GM20000 (cell line): Measurements from ENCODE around the gene GRIK5.

Source experiments
- DNase-seq: peaks from one replicate; pipeline ENCODE4 v3.0.0; 2012; ENCODE audit warnings: low spot score
- TF ChIP-seq, protein P1 (sequence below): IDR thresholded peaks from 2 replicates; pipeline ENCODE4 v1.5.1; 2012; ENCODE audit warnings: mild to moderate bottlenecking, control low read depth; ENCODE audit errors: extremely low read depth, missing control alignments

The GRIK5 gene

DNA sequence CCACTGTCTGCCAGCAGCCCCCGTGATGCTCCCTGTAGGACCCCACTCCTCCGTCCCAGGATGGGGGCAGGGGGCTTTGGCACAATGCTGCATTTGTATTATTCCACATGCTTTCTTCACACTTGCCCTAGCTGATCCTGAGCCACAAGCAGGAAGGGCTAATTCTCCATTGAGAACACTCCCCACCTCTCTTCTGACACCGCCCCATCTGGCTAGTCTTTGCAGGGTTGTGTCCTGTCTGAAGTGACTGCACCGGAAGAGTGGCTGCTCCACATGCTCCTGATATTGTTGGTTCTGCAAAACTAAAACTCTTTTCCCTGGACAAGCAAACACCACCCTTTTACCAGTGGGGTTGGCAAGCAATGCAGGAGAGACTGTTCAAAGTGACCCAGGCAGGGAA is 23.9 kb upstream of the GRIK5 start:
- TF ChIP-seq, protein P1, sequence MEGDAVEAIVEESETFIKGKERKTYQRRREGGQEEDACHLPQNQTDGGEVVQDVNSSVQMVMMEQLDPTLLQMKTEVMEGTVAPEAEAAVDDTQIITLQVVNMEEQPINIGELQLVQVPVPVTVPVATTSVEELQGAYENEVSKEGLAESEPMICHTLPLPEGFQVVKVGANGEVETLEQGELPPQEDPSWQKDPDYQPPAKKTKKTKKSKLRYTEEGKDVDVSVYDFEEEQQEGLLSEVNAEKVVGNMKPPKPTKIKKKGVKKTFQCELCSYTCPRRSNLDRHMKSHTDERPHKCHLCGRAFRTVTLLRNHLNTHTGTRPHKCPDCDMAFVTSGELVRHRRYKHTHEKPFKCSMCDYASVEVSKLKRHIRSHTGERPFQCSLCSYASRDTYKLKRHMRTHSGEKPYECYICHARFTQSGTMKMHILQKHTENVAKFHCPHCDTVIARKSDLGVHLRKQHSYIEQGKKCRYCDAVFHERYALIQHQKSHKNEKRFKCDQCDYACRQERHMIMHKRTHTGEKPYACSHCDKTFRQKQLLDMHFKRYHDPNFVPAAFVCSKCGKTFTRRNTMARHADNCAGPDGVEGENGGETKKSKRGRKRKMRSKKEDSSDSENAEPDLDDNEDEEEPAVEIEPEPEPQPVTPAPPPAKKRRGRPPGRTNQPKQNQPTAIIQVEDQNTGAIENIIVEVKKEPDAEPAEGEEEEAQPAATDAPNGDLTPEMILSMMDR: no peak
- DNase-seq: no peak

DNA sequence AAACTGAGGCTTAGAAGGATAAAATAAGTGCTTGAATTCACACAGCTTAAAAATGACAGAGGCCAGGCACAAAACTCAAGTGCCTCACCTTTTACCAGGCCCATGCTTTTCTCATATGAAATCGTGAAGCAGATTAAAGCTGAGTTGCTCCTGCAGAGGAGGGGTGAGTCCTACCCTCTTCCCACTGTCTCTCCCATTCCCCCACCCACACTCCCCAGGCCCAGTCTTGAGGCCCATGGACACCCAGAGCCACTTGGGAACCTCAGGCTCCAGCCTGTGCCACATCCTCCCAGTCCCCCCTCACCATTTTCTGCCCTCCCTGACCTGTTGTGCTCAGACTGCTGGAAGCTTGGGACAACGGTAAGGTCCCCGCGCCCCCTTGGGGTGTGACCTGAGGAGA is 23.5 kb upstream of the GRIK5 start:
- TF ChIP-seq, protein P1: no peak
- no peak for DNase-seq

DNA sequence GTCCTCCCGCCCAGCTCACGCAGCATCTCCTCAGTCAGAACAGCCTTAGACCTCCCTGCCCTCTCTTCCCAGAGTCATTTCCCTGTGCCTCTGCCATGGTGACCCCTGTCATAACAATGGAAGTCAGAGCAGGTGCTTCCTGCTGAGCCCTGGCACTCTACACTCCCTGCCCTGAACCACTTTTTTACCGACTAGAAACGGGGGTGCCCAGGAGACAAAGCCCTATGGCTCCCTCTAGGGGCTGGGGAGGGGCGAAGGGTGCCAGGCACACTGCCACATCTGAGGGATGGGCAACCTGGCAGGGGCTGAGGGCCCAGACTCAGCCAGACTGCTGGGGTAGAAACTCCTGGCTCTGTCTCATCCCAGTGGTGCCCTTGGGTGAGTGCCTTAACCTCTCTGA is 22.3 kb upstream of the GRIK5 start:
- TF ChIP-seq, protein P1: peak; percentile 52
- peak; percentile 57 for DNase-seq

DNA sequence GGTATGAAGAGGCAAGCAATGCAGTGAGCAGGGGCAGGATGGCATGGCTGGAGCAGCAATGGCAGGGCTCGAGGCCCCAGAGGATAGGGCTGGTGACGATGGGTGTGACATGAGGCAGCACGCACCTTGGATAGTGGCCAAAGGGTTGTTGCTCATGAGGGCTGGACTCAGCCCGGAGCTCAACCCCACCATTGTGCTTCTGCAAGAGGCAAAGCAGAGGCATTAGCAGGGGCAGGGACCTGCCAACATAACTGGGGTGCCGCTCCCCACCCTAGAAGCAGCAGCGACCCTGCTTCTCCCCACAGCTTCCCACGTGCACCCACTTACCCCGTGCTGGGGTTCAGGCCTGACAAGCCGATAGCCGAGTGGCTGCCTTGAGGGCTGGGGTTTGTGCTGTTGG is 21.7 kb upstream of the GRIK5 start:
- DNase-seq: no peak

DNA sequence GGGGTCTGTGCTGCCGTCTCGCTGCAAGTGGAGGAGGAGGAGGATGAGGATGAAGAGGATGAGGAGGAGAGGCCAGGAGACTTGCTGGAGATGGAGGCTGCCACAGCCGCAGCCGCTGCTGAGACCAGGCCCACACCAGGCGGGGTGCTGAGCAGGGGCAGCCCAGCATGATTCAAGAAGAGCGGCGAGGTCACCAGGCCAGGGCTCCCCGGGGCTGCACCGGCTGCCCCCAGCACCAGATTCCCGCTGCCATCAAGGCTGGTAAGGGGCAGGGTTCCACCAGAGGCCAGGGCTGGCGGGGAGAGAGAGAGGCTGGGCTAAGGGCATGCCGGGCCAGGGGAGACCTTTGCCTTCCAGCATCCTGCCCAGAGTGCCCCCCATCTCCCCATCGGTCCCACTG is 21.3 kb upstream of the GRIK5 start:
- TF ChIP-seq, protein P1: no peak
- DNase-seq: no peak

More for the DNA sequence above, 21.7 kb upstream of the GRIK5 start:
- TF ChIP-seq, protein P1: no peak

DNA sequence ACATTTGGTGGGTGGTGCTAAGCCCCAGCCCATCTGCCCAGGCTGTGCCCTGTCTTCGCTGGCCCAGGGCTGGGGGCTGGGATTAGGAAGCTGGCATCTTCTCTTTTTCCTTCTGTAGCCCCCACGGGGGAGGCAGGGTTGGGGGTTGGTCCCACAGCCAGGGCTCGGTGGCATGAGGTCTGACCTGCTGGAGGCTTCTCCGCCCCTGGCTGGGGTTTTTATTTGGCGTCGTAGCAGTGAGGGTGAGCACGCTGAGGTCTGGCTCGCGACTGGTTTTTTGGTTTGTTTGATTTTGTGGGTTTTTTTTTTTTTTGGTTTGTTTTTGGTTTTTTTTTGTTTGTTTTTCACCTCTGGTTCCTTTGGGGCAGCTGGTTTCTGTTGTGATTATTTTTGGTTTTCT is 20.7 kb upstream of the GRIK5 start:
- DNase-seq: peak; percentile 45
- TF ChIP-seq, protein P1: no peak

DNA sequence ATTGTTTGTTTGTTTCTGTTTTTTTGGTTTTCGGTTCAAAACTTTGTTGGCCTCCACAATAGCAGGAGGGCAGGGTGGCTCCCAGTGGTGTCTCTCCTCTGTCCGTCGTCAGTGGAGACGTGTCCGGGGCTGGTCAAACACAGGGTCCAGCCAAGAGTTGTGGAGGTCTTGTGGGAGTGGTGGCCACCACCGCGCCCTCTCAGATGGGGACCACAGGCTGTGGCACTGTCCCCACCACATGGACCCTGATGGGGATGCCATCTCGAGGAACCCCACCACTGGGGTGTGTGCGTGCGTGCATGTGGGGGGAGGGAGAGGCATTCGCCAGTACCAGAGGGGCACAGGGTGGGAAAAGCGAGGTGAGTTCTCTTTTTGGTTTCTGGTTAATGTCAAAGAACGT is 19.8 kb upstream of the GRIK5 start:
- TF ChIP-seq, protein P1: no peak
- DNase-seq: no peak
